Ovary (tissue), 9 donors: ENCODE results near the gene NSUN6. TPM values are rescaled to one million over a fixed set of nuclear protein-coding genes. Genes with fewer than 3 reads are reported as not detected.
A peak's percentile ranks its signal among the peaks of the same experiment; 100 is the strongest.
"Not testable (repeated sequence)": the region's sequence is repeated elsewhere in the genome, so short reads cannot be mapped to it uniquely, and the experiment has no call there.

Experiments used
- DNase-seq, 5 donors: peaks; one replicate each; pipeline ENCODE4 v3.0.0-alpha.2; 2019 to 2020
- H3K27ac ChIP-seq, 2 donors: fragments of 200-600 bp; one replicate each; pipeline versions ENCODE4 v1.5.1 to v1.8.0; 2019 to 2022
- H3K27me3 ChIP-seq: fragments of 200-600 bp; one replicate; pipeline ENCODE4 v1.8.0; 2022
- H3K36me3 ChIP-seq: fragments of 200-600 bp; sonication (generic); one replicate; pipeline ENCODE4 v1.5.1; 2019
- H3K4me1 ChIP-seq: one replicate; pipeline ENCODE4 v1.8.1; 2013; ENCODE audit warnings: mild to moderate bottlenecking, moderate library complexity; ENCODE audit not compliant: insufficient read depth
- H3K4me3 ChIP-seq: fragments of 200-600 bp; sonication (generic); one replicate; pipeline ENCODE4 v1.5.1; 2017
- H3K9me3 ChIP-seq, 2 donors: fragments of 200-600 bp in 1 of 2; sonication (generic) in 1 of 2; one replicate each; pipeline versions ENCODE4 v1.5.1 to v1.8.1; 2013 to 2019; ENCODE audit warnings: mild to moderate bottlenecking in 1 of 2, moderate library complexity in 1 of 2
- CTCF ChIP-seq, 3 donors: fragments of 450-650 bp in 2 of 3; fragments of 200-600 bp in 1 of 3; IDR thresholded peaks; one replicate each; pipeline versions ENCODE4 v1.5.1 to v1.8.0; 2016 to 2022; ENCODE audit warnings: antibody characterized with exemption in 3 of 3, mild to moderate bottlenecking in 1 of 3
- EP300 ChIP-seq: sonication (generic); formaldehyde crosslinking; IDR thresholded peaks from one replicate; pipeline ENCODE4 v1.6.1; 2017; ENCODE audit warnings: antibody characterized with exemption
- POLR2A ChIP-seq: fragments of 450-650 bp; IDR thresholded peaks from one replicate; pipeline ENCODE4 v1.6.1; 2017; ENCODE audit warnings: antibody characterized with exemption, mild to moderate bottlenecking, moderate library complexity
- WGBS, 3 donors: extraction: QIAGEN DNeasy Blood & Tissue Kit in 1 of 3; methylation state at CpG; one replicate each; pipeline versions ENCODE4 v1.1.5 to v1.1.7; 2013 to 2017; 5-methylcytosine and 5-hydroxymethylcytosine counted together
- intact Hi-C, 4 donors: fragments of 100-400 bp; cut with DNase I; formaldehyde crosslinking; loops; one replicate each; pipeline versions ENCODE4 v1.11.0 to v1.15.1; 2022 to 2023
- polyA plus RNA-seq, 2 donors: library from polyadenylated mRNA; stranded (reverse); fragments of 200-250 nt in 1 of 2; fragments of 350-450 nt in 1 of 2; fragmentation: Illumina TruSeq in 1 of 2; extraction: RNeasy Lipid Tissue Mini Kit (QIAGEN cat#74804) in 1 of 2; gene quantifications; one replicate each; pipeline ENCODE4 v1.2.3, GENCODE V29; 2013 to 2014
- total RNA-seq, 7 donors: library from RNA; depleted of rRNA in 2 of 7; stranded (reverse); fragments of >200 nt in 2 of 7; fragmentation: NEBNext Ultra II Directional in 3 of 7; extraction: Animal tissue kit (Norgen Biotek cat#: 25700) in 3 of 7; gene quantifications; one replicate each; pipeline versions ENCODE4 v1.1.0 to v1.2.4, GENCODE V29; 2016 to 2023
- donor health status: DM: no; HTN: no; CAD: no; lungs with moderate emphysema.
- donor health status: DM: no; HTN: no; CAD: no.
- donor health status: Bipolar disorder and iron deficiency.
- donor health status: DM: yes; HTN: yes; CAD: no.
- donor health status: DM: no; HTN: no; CAD: no.
- donor health status: DM: yes; HTN: yes; CAD: no.

Gene NSUN6
- total and polyA plus RNA-seq, 9 donors = 8.9 to 19.5 (median 15.0) TPM

- Histone ChIP-seq H3K27ac (no peak overlapping the region), H3K4me3 (no peak overlapping the region), H3K36me3 (no peaks in the 10 kb centered on the region), H3K27me3 (no peaks in the 10 kb centered on the region), H3K9me3 (no peaks in the 10 kb centered on the region), H3K4me1 (peaks cover 4% of the 10 kb centered on the region)
- intact Hi-C loops = no loop called here
- 57 to 61% (median 60%) methylated on average over 7 of the region's 7 CpGs for WGBS, 3 donors
- DNase-seq = no peak
- TF ChIP-seq POLR2A = no peak
Observed at GRCh38 chr10:18649364-18649959, 1.9 kb downstream of the NSUN6 start.

- 96 to 99% (median 97%) methylated on average over 3 of the region's 3 CpGs for WGBS, 3 donors
- no peaks in the 10 kb centered on the region for H3K9me3 ChIP-seq
- TF ChIP-seq POLR2A = no peak
- H3K27me3 ChIP-seq = no peaks in the 10 kb centered on the region
- no peak overlapping the region for H3K4me3 ChIP-seq
- H3K36me3 ChIP-seq = no peaks in the 10 kb centered on the region
- intact Hi-C loops = no loop called here
- no peak overlapping the region for H3K27ac ChIP-seq
- H3K4me1 ChIP-seq = peaks cover 4% of the 10 kb centered on the region
- no peak for DNase-seq
Observed at GRCh38 chr10:18647945-18648344, 3.4 kb downstream of the NSUN6 start.

- no peak for TF ChIP-seq EP300
- TF ChIP-seq POLR2A = no peak
- TF ChIP-seq CTCF (IDR thresholded peaks at IDR 0.05) = no peak
- 91 to 96% (median 94%) methylated on average over 2 of the region's 2 CpGs for WGBS, 3 donors
- no peak overlapping the region for H3K4me3 ChIP-seq
- no peak for DNase-seq
- no peak overlapping the region for H3K27ac ChIP-seq
- H3K36me3 ChIP-seq = no peaks in the 10 kb centered on the region
- H3K27me3 ChIP-seq = no peaks in the 10 kb centered on the region
- H3K9me3 ChIP-seq = no peaks in the 10 kb centered on the region
- peaks cover 4% of the 10 kb centered on the region for H3K4me1 ChIP-seq
- intact Hi-C loops = no loop called here
Observed at GRCh38 chr10:18647151-18647550, 4.2 kb downstream of the NSUN6 start.

GRCh38 chr10:18639719-18640118 lies 11.7 kb downstream of the NSUN6 start:
- H3K27me3 ChIP-seq, H3K4me3 ChIP-seq, H3K36me3 ChIP-seq, H3K27ac ChIP-seq, H3K4me1 ChIP-seq, DNase-seq, intact Hi-C loops, H3K9me3 ChIP-seq: not testable (repeated sequence)
- 92 to 95% (median 93%) methylated on average over 2 of the region's 2 CpGs for WGBS, 3 donors

GRCh38 chr10:18637400-18637799 lies 14.0 kb downstream of the NSUN6 start:
- intact Hi-C loops, H3K27ac ChIP-seq, H3K36me3 ChIP-seq, H3K9me3 ChIP-seq, H3K27me3 ChIP-seq, DNase-seq, H3K4me3 ChIP-seq, H3K4me1 ChIP-seq: not testable (repeated sequence)
- 39 to 77% (median 41%) methylated on average over 1 of the region's 1 CpG for WGBS, 3 donors

GRCh38 chr10:18635995-18636394 lies 15.4 kb downstream of the NSUN6 start:
- Histone ChIP-seq H3K27ac (no peak overlapping the region), H3K4me3 (no peak overlapping the region), H3K36me3 (no peaks in the 10 kb centered on the region), H3K4me1 (no peaks in the 10 kb centered on the region), H3K9me3 (no peaks in the 10 kb centered on the region), H3K27me3 (no peaks in the 10 kb centered on the region)
- DNase-seq = no peak
- intact Hi-C loops = no loop called here
- 80 to 92% (median 90%) methylated on average over 4 of the region's 4 CpGs for WGBS, 3 donors
- TF ChIP-seq CTCF (IDR thresholded peaks at IDR 0.05) = no peak
- no peak for TF ChIP-seq POLR2A
- TF ChIP-seq EP300 = no peak

- H3K4me3 ChIP-seq, H3K36me3 ChIP-seq, H3K27me3 ChIP-seq, DNase-seq, intact Hi-C loops, H3K27ac ChIP-seq, H3K4me1 ChIP-seq, H3K9me3 ChIP-seq: not testable (repeated sequence)
- 96 to 98% (median 96%) methylated on average over 2 of the region's 3 CpGs for WGBS, 3 donors
Observed at GRCh38 chr10:18632500-18632899, 18.9 kb downstream of the NSUN6 start.

- intact Hi-C loops, H3K36me3 ChIP-seq, H3K27me3 ChIP-seq, H3K9me3 ChIP-seq, H3K4me1 ChIP-seq: not testable (repeated sequence)
- H3K27ac ChIP-seq = peak overlapping the region; percentile 64 to 90
- WGBS, 3 donors = 0 to 7% (median 1%) methylated on average over 25 of the region's 25 CpGs
- DNase-seq = peak; percentile 71 to 86 (median 81)
- H3K4me3 ChIP-seq = peak overlapping the region; percentile 47
Observed at GRCh38 chr10:18627452-18628018, 23.9 kb downstream of the NSUN6 start.
